Vagina (tissue), 2 donors: ENCODE results near the gene LAIR2. TPM values are rescaled to one million over a fixed set of nuclear protein-coding genes. Genes with fewer than 3 reads are reported as not detected.

Source experiments
- DNase-seq, 2 donors: peaks; one replicate each; pipeline ENCODE4 v3.0.0-alpha.2; 2017; ENCODE audit errors: extremely low spot score in 2 of 2
- H3K27ac ChIP-seq: fragments of 200-600 bp; sonication (generic); one replicate; pipeline ENCODE4 v1.5.1; 2019
- H3K27me3 ChIP-seq: fragments of 200-600 bp; sonication (generic); one replicate; pipeline ENCODE4 v1.5.1; 2019
- H3K36me3 ChIP-seq, 2 donors: fragments of 200-600 bp; sonication (generic); one replicate each; pipeline ENCODE4 v1.5.1; 2017 to 2019
- H3K4me1 ChIP-seq: fragments of 200-600 bp; sonication (generic); one replicate; pipeline ENCODE4 v1.5.1; 2019
- H3K4me3 ChIP-seq, 2 donors: fragments of 200-600 bp; sonication (generic); 1 replicate in 1 of 2; 2 replicates in 1 of 2; pipeline ENCODE4 v1.5.1; 2016 to 2019
- H3K9me3 ChIP-seq: fragments of 200-600 bp; sonication (generic); one replicate; pipeline ENCODE4 v1.5.1; 2019
- POLR2A ChIP-seq, 2 donors: fragments of 450-650 bp; IDR thresholded peaks; one replicate each; pipeline ENCODE4 v1.6.1; 2017; ENCODE audit warnings: antibody characterized with exemption in 2 of 2, mild to moderate bottlenecking in 2 of 2, moderate library complexity in 2 of 2
- POLR2AphosphoS5 ChIP-seq, 2 donors: sonication (generic); formaldehyde crosslinking; IDR thresholded peaks; one replicate each; pipeline ENCODE4 v1.9.0; 2017; ENCODE audit warnings: antibody characterized with exemption in 2 of 2, mild to moderate bottlenecking in 2 of 2, low read depth in 1 of 2; ENCODE audit not compliant: insufficient read depth in 1 of 2
- intact Hi-C: fragments of 100-400 bp; cut with DNase I; formaldehyde crosslinking; loops from one replicate; pipeline ENCODE4 v1.15.1; 2023
- small RNA-seq: library from RNA; depleted of rRNA; stranded (forward); fragments of <200 nt; gene quantifications from one replicate; pipeline ENCODE3, GENCODE V24; 2016
- total RNA-seq: library from RNA; depleted of rRNA; stranded (reverse); fragments of >200 nt; gene quantifications from one replicate; pipeline ENCODE4 v1.2.3, GENCODE V29; 2016
- TF ChIP-seq, protein P1 (sequence below), 3 experiments: fragments of 450-650 bp in 2 of 3; fragments of 200-600 bp in 1 of 3; sonication (generic) in 1 of 3; IDR thresholded peaks; one replicate each; pipeline ENCODE4 v1.5.1; 2017 to 2019; ENCODE audit warnings: antibody characterized with exemption in 3 of 3, mild to moderate bottlenecking in 2 of 3, moderate library complexity in 2 of 3

Gene LAIR2
- total RNA-seq, 1 donor from 2014 or later = not detected

- no peak for DNase-seq
- no peaks in the 10 kb centered on the region for H3K4me1 ChIP-seq
- H3K27ac ChIP-seq = no peak overlapping the region
- TF ChIP-seq POLR2A (IDR thresholded peaks at IDR 0.05) (no peak), POLR2AphosphoS5 (IDR thresholded peaks at IDR 0.05; ENCODE audit: insufficient read depth in 1 of 2, low read depth in 1 of 2) (no peak)
- TF ChIP-seq, protein P1, sequence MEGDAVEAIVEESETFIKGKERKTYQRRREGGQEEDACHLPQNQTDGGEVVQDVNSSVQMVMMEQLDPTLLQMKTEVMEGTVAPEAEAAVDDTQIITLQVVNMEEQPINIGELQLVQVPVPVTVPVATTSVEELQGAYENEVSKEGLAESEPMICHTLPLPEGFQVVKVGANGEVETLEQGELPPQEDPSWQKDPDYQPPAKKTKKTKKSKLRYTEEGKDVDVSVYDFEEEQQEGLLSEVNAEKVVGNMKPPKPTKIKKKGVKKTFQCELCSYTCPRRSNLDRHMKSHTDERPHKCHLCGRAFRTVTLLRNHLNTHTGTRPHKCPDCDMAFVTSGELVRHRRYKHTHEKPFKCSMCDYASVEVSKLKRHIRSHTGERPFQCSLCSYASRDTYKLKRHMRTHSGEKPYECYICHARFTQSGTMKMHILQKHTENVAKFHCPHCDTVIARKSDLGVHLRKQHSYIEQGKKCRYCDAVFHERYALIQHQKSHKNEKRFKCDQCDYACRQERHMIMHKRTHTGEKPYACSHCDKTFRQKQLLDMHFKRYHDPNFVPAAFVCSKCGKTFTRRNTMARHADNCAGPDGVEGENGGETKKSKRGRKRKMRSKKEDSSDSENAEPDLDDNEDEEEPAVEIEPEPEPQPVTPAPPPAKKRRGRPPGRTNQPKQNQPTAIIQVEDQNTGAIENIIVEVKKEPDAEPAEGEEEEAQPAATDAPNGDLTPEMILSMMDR (IDR thresholded peaks at IDR 0.05) = no peak
- H3K27me3 ChIP-seq = no peaks in the 10 kb centered on the region
- intact Hi-C loops = no loop called here
- H3K4me3 ChIP-seq = no peak overlapping the region
- H3K9me3 ChIP-seq = no peaks in the 10 kb centered on the region
- no peaks in the 10 kb centered on the region for H3K36me3 ChIP-seq
Measured at GRCh38 chr19:54558339-54558738, 55.7 kb downstream of the LAIR2 start.

Small RNAs within 50 kb of the gene (small RNA-seq; reads per million reads assigned to genes)
- not detected for gene AC245036.2

Other genes starting within 250 kb of the LAIR2 start
- 12.3 TPM for gene LILRB5, start 245.6 kb upstream of the LAIR2 start, total RNA-seq
- 2.0 TPM for gene LILRB2, start 221.7 kb upstream of the LAIR2 start, total RNA-seq
- gene LILRA5, start 189.7 kb upstream of the LAIR2 start, total RNA-seq = 2.9 TPM
- not detected for gene LILRA4, start 163.7 kb upstream of the LAIR2 start, total RNA-seq
- gene LAIR1, start 137.9 kb upstream of the LAIR2 start, total RNA-seq = 8.8 TPM
- gene TTYH1, start 87.4 kb upstream of the LAIR2 start, total RNA-seq = 5.9 TPM
- 129 TPM for gene LENG8, start 53.6 kb upstream of the LAIR2 start, total RNA-seq
- 10.3 TPM for gene LENG9, start 39.1 kb upstream of the LAIR2 start, total RNA-seq
- 33.4 TPM for gene CDC42EP5, start 29.5 kb upstream of the LAIR2 start, total RNA-seq
- gene LILRA2, start 71.0 kb downstream of the LAIR2 start, total RNA-seq = not detected
- 1.7 TPM for gene LILRA1, start 90.8 kb downstream of the LAIR2 start, total RNA-seq
- gene LILRB1, start 127.7 kb downstream of the LAIR2 start, total RNA-seq = 2.2 TPM
- 2.9 TPM for gene LILRB4, start 160.2 kb downstream of the LAIR2 start, total RNA-seq
- gene KIR3DL3, start 221.6 kb downstream of the LAIR2 start, total RNA-seq = not detected
- gene KIR2DL3, start 235.7 kb downstream of the LAIR2 start, total RNA-seq = not detected